ENCODE data around the gene FHL3.

The FHL3 gene, protein sequence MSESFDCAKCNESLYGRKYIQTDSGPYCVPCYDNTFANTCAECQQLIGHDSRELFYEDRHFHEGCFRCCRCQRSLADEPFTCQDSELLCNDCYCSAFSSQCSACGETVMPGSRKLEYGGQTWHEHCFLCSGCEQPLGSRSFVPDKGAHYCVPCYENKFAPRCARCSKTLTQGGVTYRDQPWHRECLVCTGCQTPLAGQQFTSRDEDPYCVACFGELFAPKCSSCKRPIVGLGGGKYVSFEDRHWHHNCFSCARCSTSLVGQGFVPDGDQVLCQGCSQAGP

DNA sequence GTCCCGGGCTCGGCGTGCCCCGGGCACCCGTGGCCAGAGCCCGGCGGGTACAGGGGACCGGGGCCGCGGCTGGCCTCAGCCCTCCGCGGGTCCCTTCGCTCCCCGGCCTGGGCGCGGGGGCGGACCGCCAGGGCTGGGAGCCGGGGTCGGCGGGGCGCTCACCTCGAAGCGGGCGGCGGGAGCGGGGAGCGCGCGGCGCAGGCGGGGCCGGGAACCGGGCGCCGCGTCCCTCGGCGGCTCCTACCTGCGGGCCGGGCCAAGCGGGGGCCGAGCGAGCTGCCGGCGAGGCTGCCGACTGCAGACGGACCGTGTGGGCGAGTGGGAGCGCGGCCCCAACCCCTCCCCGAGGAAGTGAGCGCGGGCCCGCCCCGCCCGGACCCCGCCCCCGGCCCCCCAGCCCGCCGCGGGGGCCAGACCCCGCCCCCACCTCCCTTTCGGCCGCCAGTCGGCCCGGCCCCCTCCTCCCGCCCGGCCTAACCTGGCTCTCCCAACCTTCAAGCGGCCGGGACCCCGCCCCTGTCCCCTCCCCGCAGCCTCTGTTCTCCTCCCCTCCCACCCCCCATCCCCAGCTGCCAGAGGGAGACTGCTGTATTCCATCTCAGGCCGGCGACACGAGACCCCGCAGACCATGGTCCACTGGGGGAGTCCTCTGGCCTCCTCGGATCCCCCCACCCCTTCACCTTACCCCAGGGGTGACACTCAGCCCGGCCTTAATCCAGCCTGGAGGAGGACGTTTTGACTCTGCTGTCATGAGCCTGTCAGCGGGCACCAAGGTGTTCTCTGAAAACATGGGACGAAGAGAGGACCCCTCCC, at the start of gene FHL3:
Gene FHL3, minus strand, starts transcription at position 320 of the 813 bp plus-strand sequence. CDS start 6,102 bp downstream, outside the sequence.
- peak in 1 of 2 donors; percentile 56 for DNase-seq (ENCODE audit: low read depth in 2 of 2)

DNA sequence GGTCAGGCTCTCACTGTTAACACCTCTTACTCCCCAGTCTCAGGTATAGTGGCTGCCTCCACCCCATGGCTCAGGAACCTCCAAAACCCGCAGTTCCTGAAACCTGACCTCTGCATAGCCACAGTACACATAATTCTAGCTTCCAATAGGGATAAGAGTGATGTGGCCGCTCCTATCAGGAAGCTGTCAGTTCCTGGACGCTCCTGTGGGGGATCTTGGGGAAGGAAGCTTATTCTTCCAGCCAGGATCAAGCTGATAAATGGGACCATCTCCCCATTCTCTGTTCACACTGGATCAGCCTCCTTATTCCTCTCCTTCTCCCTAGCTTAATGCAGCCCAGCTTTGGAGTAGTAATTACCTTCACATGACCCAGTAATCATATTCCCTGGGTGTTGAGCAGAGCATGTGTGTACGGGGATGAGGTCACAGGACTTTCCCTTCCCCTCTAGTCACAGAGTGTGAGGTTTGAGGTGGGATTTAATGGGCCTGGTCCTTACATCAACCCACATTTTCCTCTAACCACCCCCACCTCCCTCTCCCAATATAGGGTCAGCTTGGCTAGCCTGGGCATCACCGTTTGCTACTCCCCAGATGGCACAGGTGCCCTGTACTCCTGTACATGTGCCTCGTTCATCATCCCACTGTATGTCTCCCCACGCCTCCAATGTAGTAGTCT, 48.2 kb upstream of the FHL3 start:
- no peak for DNase-seq (ENCODE audit: low read depth in 2 of 2)

DNA sequence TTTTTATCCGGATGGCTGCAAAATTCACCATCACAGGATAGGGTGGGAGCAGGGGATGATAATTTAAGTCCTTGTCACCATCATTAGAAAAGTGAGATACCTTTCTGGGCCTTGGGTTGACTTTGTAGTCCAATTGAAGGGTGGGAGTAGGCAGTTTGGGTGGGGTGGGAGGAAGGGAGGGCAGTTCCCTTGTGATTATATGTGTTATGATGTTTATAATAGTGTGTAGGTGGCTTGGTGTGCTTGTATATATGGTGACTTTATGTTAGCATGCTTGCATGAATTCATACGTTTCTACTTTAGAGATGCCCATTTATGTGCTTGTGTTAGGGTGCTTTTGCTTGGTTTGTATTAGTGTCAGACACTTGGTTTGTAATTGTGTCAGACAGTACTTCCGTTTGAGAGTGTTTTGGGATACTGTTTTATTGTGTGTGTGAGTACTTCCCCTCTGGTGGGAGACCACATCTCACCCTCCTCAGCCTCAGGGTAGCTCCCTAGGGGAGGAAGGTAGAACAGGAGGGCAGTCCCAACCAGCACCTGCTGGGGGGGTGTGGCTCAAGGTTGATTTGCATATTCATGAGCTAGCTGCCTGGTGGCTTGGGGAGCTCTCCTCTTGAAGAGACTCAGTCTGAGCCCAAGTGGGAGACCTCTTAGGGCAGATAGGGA, 47.6 kb upstream of the FHL3 start:
- no peak for DNase-seq (ENCODE audit: low read depth in 2 of 2)

DNA sequence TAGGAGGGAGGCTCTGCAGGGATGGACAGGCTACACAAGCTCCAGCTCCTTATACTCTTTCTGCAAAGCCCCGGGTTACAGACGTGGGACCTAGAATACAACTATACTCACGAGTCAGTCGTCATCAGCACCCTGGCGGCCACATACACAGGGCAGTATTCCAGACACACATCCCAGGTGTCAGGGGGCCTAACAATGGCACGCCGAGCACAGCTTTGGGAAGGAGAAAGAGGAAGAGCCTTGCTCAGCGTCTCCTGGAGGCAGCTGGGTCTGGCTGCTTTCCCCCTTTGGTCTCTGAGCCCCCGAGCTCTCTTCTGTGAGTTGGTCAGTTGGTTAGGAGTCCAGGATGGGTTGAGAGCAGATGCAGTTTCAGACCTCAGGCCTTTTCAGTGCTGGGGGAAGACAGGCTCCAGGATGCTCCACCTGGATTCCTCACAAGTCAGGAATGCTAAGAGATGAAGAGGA, 45.8 kb upstream of the FHL3 start:
- DNase-seq (ENCODE audit: low read depth in 2 of 2): no peak

DNA sequence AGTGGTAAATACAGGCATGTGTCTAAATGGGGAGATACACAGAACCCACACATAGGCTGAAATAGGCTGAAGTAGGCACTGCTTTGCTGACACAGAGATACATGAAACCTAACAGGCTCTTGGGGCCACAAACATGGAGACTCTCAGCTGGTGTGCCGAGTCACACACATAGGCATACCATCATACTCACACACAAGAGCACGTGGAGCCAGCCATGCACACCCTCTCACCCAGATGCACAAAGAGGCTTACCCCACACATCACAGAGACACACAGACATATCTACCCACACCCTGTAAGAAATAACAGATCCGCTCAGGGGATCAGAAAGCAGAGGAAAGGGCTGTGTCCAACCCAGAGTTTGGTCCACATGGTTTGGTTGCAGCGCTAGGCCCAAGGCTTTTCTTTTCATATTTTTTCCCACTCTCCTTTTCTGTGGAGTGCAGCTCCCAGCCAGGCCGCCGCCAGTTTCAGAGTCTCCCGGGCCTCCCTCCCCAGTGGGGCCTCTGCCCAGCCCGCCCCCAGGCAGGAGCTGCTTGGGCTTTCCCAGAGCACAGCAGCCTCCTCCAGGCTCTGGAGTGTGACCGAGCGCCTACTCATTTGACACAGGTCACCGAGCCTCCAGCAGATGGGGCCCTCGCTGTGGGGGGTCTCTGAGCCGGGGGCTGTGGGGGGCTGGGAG, 45.2 kb upstream of the FHL3 start:
- DNase-seq (ENCODE audit: low read depth in 2 of 2): no peak

DNA sequence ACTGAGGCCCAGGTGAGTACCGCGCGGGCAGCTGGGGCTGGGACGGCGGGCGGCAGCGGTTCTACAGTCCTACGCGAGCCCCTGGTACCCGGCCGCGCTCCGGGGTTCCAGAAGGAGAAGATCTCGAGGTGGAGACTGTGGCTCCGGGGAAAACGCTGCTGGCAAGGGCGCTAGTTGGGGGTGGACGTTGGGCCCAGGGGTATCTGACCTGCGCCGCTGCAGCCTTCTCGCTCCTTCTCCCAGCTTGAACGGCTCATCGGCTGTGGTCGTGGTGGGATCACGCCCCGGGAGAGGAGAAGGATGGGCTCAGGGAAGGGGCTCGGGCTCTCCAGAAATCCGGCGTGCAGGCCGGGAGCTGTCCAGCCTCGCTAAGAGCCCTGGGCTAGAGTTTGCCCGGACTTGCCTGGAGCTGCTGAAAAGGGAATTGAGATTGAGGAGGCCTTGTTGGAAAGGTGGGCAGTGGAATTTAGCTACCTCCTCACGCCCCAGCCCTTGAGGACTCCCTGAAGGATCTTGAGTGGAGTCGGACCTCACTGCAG, 42.4 kb upstream of the FHL3 start:
- DNase-seq (ENCODE audit: low read depth in 2 of 2): no peak

DNA sequence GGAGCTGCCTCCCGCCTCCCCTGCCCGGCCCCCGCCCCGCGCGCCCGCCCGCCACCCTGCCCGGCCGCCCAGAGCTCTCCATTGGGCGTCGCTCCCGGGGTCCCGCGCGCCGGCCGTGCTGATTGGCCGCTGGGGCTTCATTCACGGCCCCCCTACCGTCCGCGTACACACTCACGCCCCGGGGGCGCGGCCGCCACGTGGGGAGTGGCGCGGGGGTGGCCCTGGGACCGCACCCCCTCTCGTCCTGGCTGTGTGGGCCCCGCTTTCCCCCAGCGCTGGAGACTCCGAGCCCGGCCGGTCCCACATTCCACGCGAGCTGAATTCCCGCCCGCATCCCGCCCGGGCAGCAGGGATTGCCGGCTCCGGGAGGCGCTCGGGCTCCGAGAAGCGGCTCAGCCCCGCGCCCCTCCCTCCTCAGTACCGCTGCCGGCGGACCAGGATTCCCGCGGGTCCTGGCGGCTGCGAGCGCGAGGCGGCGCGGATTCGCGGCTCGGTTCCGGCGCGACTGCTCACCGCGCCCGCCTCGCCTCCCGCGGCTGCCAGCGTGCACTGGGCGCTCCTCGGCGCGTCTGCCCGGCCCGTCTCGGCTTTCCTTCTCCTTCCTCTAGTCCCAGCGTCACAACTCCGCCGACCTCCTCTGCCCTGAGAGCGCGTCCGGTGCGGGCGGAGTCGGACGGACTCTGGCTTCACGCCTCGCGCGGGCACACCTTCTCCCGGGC, 41.7 kb upstream of the FHL3 start:
- peak; percentile 55 to 85 for DNase-seq (ENCODE audit: low read depth in 2 of 2)

DNA sequence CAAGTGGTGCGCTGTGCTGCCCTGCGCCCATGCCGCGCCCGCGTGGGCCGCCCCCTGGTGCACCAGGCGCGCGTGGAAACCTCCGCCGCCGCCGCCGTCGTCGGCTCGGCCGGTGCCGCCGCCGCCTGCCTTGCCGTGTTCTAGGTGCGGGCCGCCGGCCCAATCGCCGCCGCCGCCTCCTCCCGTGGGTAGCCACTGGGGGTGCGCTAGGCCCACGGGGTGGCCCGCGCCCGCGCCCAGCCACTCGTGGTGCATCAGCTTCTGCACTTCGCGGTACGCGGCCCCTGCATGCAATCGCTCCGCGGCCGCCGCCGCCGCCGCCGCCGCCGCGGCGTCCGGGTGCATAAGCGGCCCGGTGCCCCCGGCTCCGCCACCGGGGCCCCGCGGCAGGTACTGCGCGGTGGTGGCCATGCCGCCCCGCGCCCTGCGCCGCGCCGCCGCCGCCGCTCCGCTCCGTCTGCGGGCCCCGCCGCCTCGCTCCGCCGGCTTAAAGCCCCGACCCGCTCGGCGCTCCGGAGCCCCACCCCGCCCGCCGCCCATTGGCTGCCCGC, 41.1 kb upstream of the FHL3 start, which contains the start of gene POU3F1:
Gene POU3F1, minus strand, starts transcription at position 461 of the 551 bp plus-strand sequence. Its CDS starts 50 bp downstream, at position 411.
- DNase-seq (ENCODE audit: low read depth in 2 of 2): no peak

DNA sequence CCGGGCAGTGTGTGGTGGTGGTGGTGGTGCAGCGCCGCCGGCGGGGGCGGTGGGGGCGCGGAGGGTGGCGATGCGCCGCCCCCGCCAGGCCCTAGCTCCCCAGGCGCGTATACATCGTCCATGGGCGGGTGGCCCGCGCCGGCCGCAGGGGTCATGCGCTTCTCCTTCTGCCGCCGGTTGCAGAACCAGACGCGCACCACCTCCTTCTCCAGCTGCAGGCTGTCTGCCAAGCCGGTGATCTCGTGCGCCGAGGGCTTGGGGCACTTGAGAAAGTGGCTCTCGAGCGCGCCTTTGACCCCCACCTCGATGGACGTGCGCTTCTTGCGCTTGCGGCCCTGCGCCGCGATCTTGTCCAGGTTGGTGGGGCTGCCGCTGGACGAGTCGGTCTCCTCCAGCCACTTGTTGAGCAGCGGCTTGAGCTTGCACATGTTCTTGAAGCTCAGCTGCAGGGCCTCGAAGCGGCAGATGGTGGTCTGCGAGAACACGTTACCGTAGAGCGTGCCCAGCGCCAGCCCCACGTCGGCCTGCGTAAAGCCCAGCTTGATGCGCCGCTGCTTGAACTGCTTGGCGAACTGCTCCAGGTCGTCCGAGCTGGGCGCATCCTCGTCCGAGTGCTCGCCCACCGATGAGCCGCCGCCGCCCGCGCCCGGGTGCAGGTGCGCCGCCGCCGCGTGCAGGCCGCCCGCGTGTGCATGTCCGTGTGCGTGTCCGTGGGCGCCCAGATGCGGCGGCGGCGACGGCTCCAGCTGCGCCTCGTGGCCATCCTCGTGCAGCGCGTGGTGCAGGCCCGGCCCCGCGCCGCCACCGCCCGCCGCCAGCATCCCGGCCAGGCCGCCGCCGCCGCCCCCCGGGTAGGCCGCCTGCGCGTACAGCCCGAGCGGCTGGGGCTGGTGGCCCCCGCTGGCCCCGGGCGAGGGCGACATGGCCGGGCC, 40.4 kb upstream of the FHL3 start:
- no peak for DNase-seq (ENCODE audit: low read depth in 2 of 2)

DNA sequence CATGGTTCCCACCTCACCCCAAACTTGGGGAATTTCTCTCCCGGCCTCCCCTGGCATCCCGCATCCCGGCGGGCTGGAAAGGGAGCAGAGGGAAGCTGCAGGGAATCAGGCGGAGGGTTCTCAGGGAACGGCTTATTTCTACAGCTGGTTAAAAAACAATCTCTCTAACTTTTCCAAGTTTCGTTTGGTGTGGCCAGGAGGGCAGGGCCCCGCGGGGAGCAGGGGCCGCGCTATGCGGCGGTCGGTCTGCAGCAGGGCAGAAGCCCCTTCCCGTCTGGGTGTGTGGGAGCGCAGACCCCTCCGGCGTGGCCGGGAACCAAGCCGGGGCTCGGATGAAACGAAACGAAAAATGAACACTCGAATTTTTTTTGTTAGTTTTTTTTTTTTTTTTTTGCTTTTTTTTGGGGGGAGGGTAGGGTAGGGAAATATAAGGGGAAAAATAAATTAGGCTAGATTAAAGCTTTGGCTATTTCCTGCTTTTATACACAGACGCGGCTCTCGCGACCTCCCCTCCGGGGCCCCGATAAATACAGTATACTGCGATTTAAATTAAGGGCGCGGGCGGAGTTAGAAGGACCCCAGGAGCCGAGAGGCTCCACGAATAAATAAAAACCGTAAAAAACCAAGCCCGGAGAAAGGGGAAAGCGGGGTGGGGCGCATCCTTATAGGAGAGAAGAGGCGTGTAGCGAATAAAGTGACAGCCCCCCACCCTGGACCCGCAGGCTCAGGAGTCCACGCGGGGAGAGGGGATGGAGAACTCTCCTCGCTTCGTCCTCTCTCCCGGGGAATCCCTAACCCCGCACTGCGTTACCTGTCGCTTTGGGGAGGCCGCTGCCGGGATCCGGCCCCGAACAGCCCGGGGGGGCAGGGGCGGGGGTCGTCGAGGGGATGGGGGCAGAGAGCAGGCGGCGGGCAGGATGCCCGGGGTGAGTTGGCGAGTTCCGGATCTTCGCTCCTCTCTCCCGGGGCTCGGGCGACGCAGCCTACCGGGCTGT, 39.2 kb upstream of the FHL3 start:
- no peak for DNase-seq (ENCODE audit: low read depth in 2 of 2)

DNA sequence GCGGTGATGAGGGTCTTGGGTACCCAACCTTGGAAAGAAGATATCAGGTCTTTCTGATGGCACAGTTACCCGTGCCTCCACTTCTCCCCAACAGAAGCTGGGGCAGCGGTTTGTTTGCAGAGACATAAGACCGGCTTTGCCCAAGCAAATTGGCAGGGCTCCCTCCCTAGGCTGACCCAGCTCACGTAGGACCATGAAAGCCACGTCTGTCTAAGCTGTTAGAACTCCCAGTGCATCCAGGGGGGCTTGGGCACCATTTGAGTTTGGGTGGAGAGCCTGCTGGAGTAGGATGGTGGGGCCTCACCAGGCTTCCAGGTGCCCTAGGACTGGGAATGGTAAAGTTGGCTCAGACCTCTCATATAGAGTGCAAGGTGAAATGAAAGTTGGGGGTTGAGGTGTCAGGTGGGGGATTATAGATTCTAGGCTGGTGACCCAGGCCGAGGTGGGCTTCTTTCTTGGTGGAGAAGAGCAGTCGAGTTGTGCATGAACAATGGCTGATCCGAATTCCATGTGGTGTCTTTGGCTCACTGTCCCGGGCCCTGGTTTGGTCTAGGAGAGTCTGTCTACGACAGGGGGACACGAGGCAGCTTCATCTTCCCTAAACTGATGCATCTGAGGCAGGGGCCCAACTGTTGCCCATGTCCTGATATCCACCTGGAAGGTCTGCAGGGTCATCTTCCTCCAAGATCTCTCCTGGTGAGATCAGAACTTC, 37.9 kb upstream of the FHL3 start:
- no peak for DNase-seq (ENCODE audit: low read depth in 2 of 2)

DNA sequence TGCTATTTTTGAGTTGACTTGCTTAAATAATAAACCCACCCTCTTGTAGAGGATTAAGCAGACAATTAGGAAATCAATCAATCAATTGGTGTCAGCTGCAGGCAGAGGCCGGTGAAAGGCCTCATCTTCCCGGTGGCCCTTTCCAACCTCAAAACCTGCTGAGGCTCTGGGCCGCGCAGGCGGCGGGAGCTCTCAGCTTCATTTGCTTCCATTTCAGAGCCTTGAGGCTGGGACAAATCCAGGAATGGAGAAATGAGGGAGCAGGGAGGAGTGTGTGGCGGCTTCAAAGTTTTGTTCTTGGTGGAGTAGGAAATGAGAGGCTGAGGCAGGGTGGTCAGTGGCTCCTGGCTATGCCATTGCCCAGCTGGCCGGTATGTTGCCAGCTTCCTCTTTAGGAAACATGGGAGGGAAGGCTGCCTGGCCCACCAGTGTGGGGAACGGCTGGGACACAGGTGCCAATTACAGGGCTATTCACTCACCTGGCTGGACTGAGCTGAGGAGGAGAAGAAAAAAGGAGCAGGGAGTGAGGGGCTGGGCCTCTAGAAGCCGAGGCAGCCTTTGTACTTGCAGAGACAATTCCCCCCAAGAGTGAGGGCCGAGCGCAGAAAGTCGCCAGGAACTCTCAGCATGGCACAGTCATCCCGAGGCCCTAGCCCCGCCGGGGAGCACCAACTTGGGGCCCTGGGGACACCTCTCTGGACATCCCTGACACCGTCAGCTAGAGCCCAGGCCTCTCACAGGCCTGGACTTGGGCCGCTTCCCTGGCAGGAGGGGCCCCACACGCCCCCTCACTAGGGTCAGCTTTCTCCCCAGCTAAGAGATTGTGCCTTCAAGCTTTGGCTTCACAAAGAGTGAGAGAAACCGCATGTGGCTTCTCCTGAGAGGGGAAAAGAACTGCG, 36.9 kb upstream of the FHL3 start:
- no peak for DNase-seq (ENCODE audit: low read depth in 2 of 2)

DNA sequence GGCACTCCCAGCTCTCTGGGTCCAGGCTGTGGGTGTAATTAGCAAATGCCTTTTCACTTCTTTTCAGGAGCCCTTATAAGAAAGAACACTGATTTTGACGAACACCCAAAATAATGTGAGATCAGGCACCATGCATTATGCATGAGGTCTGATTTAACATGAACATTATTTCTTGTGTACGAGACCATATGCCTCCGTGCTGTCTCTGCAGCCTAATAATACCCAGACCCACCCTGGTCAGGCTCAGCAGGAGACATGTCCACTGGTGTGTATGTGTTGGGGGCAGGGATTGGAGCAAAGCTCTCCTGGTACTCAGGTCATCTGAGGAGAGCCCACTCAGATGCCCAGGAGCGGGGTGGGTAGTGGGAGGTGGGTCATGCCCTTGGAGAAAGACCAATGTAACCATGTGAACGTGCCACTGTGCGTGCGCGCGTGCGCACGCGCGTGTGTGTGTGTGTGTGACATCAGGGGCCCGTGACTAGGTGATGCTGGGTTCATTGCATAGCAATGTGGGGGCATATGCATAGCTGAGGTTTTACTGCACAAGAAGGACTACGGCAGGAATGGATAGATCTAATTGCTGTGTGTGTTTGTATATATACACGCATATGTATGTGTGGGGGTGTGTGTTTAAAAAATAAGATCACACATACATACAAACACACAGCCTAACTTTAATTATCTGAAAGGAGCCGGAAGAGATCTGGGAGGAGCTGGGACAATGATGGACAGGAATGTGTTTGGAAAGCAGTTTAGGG, 34.2 kb upstream of the FHL3 start:
- DNase-seq (ENCODE audit: low read depth in 2 of 2): no peak

DNA sequence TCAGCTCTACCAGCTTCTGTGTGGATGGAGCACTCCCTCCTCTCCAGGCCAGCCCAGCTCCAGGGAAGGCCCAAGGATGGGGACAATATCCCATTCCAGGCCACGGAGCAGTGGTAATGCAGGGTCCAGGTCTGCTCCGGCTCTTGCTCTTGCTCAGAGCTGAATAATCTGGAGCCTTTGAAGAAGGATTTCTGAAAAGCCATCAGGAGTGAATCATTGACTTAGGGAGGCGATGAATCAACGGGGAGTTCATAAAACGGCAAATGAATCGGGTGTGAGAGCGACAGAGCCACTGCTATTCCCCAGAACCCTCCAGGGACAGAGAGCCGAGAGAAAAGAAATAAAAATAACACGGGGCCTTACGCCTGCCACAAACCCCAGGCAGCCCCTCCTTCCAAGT, 33.5 kb upstream of the FHL3 start:
- DNase-seq (ENCODE audit: low read depth in 2 of 2): no peak

Data from stimulated activated CD8-positive, alpha-beta memory T cell treated with anti-CD3 and anti-CD28 coated beads, Interleukin-7, amount 100 ng/mL, for 4 hours (primary cell).